ENCODE data around the gene INSRR. TPM values are rescaled to one million over a fixed set of nuclear protein-coding genes. Genes with fewer than 3 reads are reported as not detected.

The INSRR gene
- total and polyA plus RNA-seq, 9 of the 15 experiments (the other 6 are each of a cell fraction or from before 2014, with no cell fraction given): 0.03 to 0.18 (median 0.06) TPM; not detected in 3

GRCh38 chr1:156860628-156861423 is 1.9 kb upstream of the INSRR start, which contains the start of gene NTRK1 (continued):
- TF ChIP-seq CTCFL (IDR thresholded peaks at IDR 0.05; ENCODE audit: borderline replicate concordance, insufficient read depth, low read depth, low read length, poor library complexity, severe bottlenecking): no peak
- no peak for TF ChIP-seq RBM34 (IDR thresholded peaks at IDR 0.05; ENCODE audit: borderline replicate concordance, insufficient read depth, low read length)
- peak; percentile 20 for TF ChIP-seq HMGN3 (IDR thresholded peaks at IDR 0.05; ENCODE audit: borderline replicate concordance, extremely low read depth, insufficient read length, low read depth, low read length)
- TF ChIP-seq FOXA3 (CRISPR knock-in tag; conservative IDR thresholded peaks at IDR 0.05 in 1 of 2, IDR thresholded peaks at IDR 0.05 in 1 of 2): 0 out of 4 replicates have a peak, but pooled peaks of 1 of the 2 experiments have one; percentile 65
- TF ChIP-seq FOXP1 (CRISPR knock-in tag; IDR thresholded peaks at IDR 0.05): peak; percentile 60; the same call in 1 of the 2 replicates
- peak; percentile 58 for TF ChIP-seq RBBP5 (IDR thresholded peaks at IDR 0.05; ENCODE audit: borderline replicate concordance, insufficient read depth, low read length, poor library complexity, severe bottlenecking)
- TF ChIP-seq CBX8 (IDR thresholded peaks at IDR 0.05; ENCODE audit: borderline replicate concordance, extremely low read depth, low read depth, low read length, poor library complexity, severe bottlenecking): no peak
- TF ChIP-seq NCOA4 (IDR thresholded peaks at IDR 0.05; ENCODE audit: partially characterized antibody): no peak
- TF ChIP-seq HDAC3 (IDR thresholded peaks at IDR 0.05; ENCODE audit: borderline replicate concordance, partially characterized antibody): no peak
- TF ChIP-seq HNRNPK (IDR thresholded peaks at IDR 0.05; ENCODE audit: low read depth, low read length, poor library complexity, severe bottlenecking): peak; percentile 23
- no peak; the same call in 1 of the 2 replicates for TF ChIP-seq MTA1 (IDR thresholded peaks at IDR 0.05; ENCODE audit: borderline replicate concordance)
- TF ChIP-seq NR3C1 (CRISPR knock-in tag; IDR thresholded peaks at IDR 0.05): 0 out of 2 replicates have a peak, but pooled peaks have one; percentile 47
- no peak for TF ChIP-seq ZNF316 (IDR thresholded peaks at IDR 0.05)
- no peak for TF ChIP-seq ZBED1 (IDR thresholded peaks at IDR 0.05)
- TF ChIP-seq TRIM25 (IDR thresholded peaks at IDR 0.05; ENCODE audit: borderline replicate concordance): no peak
- TF ChIP-seq E2F4 (CRISPR knock-in tag; IDR thresholded peaks at IDR 0.05; ENCODE audit: low read depth): no peak
- 0 out of 2 replicates have a peak, but pooled peaks have one; percentile 58 for TF ChIP-seq ZNF740 (CRISPR knock-in tag; IDR thresholded peaks at IDR 0.05)
- TF ChIP-seq ZNF740 (tag; IDR thresholded peaks at IDR 0.05): no peak; a peak in 1 of 4 replicates
- TF ChIP-seq CHCHD3 (CRISPR knock-in tag; IDR thresholded peaks at IDR 0.05): no peak

All from K562 (cell line).